VCaP (cell line): ENCODE measurements around the gene CTBP1.

ENCODE experiments used
- H3K27ac ChIP-seq: fragments of 450-650 bp; 2 replicates; pipeline ENCODE4 v1.5.1; 2017
- CTCF ChIP-seq: fragments of 450-650 bp; conservative IDR thresholded peaks from 2 replicates; pipeline ENCODE4 v1.5.1; 2017; ENCODE audit warnings: mild to moderate bottlenecking, moderate library complexity

Gene CTBP1

GRCh38 chr4:1169691-1170096, 79.2 kb downstream of the CTBP1 start:
- H3K27ac ChIP-seq, result peak overlapping the region; percentile 100
- TF ChIP-seq CTCF, result no peak

DNA sequence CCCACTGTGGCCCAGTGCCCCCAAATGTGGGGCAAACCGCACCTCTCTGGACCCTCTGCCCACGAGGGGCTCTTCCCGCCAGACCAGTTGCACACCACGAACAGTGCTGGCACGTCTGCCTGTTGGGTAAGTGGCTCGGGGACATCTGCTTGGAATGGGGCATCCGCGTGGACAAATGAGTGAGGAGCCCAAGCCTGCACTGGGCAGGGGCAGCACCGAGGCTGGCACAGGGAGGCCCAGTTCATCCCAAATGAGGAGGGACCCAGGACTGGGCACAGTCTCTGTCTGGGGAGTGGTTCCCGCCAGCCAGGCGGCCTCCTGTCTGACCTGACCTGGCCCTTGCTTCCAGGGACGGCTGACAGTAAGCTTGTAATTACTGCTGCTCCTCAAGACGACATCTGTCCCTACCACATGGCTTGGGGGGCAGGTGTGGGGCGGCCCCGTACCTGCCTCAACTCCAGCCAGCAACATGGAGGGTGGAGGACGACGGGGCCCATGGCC, 79.7 kb downstream of the CTBP1 start:
- no peak for TF ChIP-seq CTCF
- peak overlapping the region; percentile 100 for H3K27ac ChIP-seq

GRCh38 chr4:1168191-1169101, 80.5 kb downstream of the CTBP1 start:
- no peak for TF ChIP-seq CTCF
- peak overlapping the region; percentile 100 for H3K27ac ChIP-seq

GRCh38 chr4:1167244-1167949, 81.5 kb downstream of the CTBP1 start:
- H3K27ac ChIP-seq, result peak overlapping the region; percentile 100

GRCh38 chr4:1166509-1167243, 82.3 kb downstream of the CTBP1 start:
- peak overlapping the region; percentile 100 for H3K27ac ChIP-seq

More at GRCh38 chr4:1167244-1167949, 81.5 kb downstream of the CTBP1 start:
- TF ChIP-seq CTCF, result peak; percentile 85

GRCh38 chr4:1164956-1165545, 83.9 kb downstream of the CTBP1 start:
- H3K27ac ChIP-seq, result peak overlapping the region; percentile 100
- TF ChIP-seq CTCF, result no peak

More at GRCh38 chr4:1166509-1167243, 82.3 kb downstream of the CTBP1 start:
- no peak for TF ChIP-seq CTCF
